ENCODE results near the gene FRY.
A peak's percentile ranks its signal among the peaks of the same experiment; 100 is the strongest.

Gene FRY

DNA sequence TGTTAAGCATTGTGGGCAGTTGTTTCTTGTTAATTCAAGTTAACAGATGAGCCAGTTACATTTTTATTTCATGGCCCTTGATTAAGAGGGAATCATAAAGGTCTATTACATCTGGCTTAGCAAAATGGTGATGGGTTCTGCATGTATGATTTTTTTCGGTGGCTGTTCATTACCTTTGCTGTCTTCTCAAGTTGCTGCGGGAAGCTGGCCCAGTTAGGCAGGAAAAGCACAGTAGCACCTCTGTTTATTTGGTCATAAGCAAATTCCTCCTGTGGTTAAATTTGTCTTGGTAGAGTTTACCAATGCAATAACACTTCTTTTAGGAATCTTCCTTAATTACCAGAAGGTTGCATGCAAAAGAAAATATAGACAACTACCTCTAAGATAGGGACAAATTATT lies 104.5 kb downstream of the FRY start:
- peak; percentile 5 for DNase-seq

DNA sequence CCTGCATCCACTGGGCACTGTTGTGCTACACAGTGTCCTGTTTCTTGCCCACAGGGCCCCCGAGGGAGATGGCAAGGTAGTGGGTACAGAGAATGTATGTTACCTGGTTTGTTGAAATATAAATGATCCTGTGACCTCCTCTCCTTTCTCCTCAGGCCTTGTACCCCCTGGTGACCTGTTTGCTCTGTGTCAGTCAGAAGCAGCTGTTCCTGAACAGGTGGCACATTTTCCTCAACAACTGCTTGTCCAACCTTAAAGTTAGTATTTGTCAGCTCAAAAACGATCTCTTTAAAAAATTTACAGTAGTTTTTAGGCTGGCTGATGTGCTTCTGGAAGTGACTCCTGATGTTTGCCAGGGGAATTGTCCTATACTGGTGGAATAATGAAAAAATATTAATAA lies 105.1 kb downstream of the FRY start:
- DNase-seq, result peak; percentile 85

DNA sequence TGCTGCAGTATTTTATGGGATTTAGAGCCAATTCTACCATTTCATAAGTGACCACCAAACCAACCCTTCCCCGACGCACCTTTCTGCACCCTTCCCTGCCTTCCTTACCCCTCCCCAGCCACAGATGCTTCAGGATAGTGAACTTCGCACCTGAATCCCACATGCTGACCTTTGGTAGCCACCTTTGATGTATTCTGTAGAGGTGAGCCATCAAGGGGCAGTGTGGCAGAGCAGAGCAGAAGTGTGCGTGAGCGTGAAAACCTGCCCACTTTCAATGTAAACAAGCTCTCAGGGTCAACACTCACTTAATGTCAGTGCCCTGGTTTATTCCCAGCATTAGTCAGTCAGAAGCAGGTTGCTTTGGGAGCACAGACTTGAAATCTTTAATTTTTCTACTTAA lies 107.7 kb downstream of the FRY start:
- no peak for DNase-seq

DNA sequence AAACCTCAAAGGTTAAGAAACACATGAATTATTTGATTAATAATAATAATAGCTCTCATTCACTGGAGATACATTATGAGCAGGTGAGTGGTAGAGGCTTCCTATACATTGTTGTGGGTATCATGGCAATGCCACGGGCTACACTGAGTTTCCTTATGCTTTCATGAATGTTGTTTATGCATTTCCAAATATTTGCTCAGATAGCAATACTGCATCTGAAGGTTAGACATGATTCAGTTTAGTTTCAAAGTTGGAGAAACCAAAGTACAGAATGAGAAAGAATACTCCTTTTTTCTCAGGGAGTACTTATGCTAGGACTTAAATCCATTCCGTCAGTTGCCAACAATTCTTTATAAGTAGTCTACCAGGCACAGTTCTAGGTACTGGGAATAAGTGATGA lies 108.5 kb downstream of the FRY start:
- DNase-seq, result no peak

DNA sequence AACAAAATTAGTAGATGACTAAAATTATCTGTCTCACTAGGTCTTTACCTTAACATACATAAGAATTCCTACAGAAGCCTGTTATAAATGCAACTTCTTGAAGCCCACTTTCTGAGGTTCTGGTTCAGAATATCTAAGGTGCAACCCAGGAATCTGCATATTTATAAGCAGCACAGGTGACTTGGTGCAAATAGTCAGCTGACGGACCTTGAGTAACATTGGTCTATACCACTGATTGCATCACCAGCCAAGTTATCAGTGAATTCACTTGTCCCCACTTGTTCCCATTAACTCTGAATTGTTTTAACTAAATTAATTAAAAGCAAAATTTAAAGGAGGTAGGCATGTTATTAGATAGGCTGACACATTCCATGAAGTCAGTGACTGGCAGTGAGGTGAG lies 109.9 kb downstream of the FRY start:
- no peak for DNase-seq

DNA sequence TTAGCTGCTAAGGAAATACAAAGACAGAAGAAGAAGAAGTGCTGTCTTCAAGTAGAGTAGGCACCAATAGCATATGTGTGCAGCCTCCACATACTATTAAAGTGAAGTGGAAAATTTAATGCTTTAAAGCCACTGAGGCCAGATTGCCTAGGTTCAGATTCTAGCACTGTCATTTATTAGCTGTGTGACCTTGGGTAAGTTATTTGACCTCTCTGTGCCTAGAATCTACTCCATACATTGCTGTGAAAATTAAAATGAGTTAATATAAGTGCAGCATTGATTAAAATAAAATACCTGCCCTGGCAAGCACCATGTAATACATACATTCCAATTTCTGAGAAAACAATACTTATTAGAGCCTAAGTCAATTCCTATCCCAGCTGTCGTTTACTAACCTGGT lies 110.5 kb downstream of the FRY start:
- no peak for DNase-seq

DNA sequence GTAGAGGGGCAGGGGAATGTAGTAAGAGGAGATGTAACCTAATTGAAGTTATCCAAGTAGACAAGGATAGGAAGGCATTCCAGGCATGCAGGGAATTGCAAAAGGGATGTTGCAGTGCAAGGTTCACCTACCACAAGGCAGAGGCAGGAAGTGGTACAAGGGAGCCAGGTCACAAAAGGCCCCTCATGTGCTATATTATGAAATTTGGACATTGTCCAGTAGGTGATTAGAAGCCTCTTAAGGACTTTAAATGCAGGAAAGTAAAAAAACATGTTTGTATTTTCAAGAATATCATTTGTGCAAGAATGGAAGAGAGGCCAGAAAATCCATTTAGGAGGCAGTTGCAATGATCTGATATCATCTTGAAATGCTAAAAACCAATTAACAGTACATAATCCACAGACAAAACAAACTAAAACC lies 111.4 kb downstream of the FRY start:
- DNase-seq, result no peak

DNA sequence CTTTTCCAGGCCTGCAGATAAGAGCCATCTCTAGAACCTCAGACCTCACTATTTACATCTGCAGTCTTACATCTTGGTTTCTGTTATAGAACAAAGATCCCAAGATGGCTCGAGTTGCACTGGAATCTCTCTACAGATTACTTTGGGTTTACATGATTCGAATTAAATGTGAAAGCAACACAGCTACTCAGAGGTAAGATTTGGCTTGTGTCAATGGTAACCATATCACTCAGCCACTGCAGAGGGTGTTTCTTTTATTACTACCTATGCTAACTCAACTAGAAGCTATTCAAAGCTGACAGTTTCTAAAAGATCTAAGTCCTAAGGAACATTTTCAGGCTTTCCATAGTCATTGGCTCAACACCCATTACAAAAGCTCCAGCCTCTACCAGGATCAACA lies 115.6 kb downstream of the FRY start:
- DNase-seq, result no peak

DNA sequence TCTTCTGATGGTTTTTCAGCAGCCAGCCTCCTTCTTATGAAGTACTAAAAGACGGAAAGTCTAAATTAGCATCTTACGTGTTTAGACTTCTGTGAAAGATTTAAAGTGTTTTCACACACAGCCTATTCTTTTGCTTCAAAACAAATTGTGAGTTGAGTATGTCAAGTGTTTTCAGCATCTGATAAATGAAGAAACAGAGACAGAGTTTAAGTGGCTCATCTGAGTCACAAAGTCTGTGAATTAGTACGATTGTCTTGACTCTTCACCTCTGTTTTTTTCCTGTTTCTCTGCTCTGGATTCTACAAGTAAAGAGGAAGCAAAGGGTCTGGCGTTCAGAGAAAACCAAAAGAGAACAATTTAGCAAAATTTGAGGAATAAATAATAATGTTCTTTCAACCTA lies 116.4 kb downstream of the FRY start:
- DNase-seq, result no peak

DNA sequence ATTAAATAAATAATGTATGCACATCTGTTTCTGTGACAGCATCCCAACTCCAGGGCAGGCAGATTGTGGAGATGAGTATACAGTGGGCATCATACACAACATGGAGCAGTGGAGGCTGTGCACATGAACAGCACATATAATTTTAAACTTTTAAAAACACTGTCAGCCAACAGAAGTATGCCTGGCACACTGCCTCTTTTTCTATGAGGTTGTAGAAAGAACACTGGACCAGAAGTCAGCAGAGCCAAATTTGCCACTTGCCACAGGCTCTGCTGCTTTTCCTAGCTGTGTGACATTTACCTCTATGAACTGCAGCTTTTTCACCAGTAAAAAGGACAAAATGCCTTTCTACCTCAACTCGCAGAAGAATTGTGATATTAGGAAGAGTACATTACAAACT lies 118.7 kb downstream of the FRY start:
- DNase-seq, result no peak

DNA sequence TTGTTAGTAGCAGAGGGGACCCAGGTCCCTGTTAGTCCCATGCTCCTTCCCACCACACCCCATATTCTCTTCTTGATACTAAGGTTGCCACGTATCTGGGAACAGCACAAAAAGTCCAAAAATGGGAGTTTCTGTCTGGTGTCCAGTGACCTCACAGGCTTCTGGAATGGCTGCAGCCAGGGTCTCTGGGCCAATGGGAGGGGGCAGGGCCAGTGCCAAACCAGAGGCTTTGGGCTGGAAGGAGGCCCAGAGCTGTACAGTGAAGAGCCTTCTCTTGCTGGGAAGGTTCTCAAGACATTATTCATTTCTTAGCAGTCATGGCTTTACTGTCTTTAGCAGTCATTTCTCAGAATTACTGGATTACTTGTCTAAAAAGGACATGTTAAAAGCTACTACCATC lies 119.2 kb downstream of the FRY start:
- DNase-seq, result no peak

DNA sequence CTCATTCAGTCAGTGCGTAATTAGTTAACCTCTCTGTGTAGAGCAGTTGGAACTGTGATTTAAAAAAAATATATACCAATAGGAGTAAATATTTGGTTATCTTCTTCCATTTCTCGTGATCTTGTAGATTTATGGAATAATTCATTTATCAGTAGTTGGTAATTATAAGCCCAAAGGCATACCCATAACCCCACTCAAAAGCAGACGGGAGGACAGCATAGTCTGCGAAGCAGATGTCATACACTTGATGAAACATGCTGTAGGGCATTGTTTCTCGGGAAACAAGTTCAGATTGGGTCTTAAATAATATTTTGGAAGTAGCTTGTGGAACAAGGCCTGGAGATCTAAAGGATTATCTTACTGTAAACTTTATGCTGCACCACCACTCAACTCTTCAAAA lies 119.7 kb downstream of the FRY start:
- no peak for DNase-seq

DNA sequence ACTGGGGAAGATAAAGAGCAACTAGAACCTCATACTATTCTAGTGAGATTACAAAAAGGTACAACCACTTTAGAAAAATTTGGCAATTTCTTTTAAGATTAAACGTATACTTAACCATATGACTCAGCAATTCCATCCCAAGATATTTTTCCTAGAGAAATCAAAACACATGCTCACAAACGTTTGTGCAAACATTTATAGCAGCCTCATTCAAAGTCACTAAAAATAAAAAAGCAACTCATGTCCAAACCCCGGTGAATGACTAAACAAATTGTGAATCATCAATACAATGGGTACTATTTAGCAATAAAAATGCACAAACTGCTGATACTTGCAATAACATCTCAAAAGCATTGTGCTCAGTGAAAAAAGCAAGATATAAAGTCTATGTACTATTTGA lies 121.5 kb downstream of the FRY start:
- no peak for DNase-seq

DNA sequence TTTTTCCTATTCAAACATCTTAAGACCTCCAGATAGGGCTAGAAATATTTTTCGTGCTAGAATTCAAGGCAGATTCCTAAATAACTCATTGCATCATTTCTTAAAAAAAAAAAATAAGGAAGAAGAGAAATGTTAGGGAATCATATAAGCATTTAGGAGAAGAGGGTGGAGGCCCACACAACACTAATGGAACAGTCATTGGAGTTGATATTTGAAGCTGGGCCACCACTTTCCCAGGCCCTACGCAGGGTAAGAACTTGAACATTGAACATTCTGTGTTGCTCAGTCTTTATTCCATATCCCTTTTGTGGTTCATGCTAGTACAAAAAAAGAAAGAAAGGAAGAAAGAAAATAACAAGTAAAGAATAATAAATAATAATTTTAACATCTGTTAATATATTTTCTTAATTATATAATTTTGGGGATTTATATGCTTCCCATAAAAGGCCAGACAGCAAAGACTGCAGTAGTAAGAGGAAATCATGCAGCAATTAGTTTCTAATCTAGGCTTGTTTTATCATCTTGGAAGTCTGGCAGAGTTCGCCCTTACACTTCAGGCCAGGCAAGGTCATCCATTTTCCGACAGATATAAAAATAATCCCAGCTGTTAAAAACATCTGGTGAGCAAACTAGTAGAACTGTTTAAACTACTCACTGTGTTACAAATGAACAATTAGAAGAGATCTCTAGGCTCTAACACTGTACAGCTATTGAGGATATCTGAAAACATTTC lies 127.7 kb downstream of the FRY start:
- no peak for DNase-seq

DNA sequence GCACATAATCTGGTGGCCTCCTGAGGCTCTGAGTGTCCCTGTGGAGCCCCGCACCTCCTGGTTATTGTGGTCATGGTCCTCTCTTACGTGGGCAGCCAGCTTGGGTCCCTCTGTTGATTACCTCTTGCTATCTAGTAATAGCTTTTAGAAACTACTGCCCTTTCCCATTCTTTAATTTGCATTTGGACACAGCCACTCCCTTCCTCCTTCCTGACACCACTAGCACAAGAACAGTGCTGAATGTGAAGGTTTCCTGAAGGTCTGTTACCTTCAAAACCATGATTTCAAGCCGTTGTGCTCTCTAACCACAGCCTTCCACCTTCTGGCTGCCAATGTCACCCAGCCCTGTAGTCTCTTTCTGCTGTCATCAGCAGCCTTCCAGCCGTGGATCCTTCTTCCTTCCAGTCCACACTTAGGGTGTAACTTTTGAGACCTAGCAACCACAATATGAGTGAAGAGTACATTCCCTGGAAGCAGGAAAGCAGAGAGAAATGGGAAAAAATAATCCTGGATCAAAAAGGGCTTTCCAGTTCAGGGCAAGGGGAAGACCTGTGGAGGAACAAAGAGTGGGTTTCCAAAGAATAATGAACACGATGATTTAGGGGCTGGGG lies 130.9 kb downstream of the FRY start:
- no peak for DNase-seq

DNA sequence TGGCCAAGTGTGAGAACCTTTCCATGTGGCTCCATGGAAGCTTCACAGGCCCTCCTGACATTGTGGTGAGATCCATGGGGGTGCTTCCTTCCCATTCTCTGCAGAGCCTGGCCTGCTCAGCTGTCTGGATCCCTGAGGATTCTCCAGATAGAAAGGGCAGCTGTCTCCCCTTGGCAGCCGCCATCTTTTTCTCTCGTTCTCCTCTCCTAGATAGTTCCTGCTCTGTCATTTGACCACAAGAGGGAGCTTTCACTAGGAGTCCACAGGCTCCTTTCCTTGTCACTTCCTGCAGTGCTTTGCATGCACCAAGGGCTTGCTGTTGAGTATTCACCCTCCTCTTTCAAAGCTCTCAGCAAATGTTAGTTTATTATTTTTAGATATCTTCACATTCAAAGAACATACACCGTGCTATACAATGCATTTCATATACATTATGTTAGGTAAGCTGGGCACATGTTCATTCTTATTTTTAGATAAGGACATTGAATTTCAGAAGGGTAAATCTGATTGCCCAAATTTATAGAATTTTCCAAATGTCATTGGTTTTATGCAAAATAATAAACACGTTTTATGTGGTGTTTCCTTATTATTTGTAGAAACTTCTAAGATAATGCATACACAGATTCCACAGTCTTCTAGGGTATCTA lies 133.2 kb downstream of the FRY start:
- peak; percentile 83 for DNase-seq

DNA sequence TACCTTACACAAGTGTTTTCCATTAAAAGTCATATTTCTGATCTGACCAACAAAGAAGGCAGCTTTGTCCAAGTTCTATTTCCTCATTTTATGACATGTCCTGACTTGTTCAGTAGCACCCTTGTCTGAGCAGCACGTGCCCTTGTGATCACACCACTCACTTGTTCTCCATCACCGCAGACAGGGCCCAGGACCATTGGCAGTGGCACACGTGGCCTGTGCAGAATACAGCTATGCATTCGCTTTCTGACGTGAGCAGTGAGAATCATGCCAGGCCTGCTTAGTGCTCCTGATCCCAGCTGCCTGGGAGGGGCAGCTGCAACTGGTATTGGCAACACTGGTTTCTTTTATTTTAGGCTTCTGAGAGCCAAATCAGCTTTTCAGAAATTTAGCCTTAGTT lies 134.2 kb downstream of the FRY start:
- no peak for DNase-seq

DNA sequence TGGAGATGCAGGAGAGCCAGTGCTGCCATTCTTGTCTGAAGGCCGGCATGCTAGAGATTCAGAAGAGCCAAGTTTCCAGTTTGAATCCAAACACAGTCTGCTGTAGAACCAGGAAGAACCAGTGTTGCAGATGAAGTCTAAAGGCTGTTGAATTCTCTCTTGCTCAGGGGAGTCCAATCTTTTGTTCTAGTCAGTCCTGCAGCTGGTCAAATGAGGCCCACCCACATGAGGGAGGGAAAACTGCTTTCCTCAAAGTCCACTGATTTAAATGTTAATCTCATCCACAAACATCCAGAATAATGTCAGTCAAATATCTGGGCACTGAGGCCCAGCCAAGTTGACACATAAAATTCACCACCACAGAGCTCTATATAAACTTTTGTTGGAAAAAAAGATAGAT lies 136.6 kb downstream of the FRY start:
- DNase-seq, result no peak

DNA sequence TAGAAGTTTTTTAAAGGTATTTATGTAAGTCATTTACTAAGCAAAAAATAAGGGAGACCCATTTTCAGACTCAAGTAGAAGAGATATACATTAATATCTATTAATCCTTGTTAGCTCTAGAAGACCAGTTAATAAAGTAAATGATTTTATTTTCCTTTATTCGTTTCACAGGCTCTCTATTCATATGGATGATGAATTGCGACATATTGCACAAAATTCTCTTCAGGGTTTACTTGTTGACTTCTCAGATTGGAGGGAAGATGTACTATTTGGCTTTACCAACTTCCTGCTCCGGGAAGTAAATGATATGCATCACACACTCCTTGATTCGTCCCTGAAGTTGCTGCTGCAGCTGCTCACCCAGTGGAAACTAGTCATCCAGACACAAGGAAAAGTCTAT lies 139.3 kb downstream of the FRY start:
- no peak for DNase-seq

DNA sequence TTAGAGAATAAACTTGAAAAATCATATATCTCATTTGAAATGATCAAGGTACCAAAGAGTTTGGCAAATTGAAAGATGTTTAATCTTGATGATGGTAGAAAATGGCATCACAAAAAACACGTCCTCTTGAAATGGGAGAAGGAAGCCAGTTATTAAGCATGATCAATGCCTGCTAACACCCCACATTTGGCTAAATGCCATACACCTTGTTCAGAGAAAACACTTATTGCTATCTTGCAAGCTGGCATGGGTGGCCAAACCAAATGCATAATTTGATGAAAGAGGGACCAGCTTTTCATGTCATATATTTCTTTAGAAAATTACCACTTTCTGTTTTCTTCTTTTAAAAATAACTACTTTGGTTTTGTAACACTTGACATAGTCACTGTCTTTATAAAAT lies 142.3 kb downstream of the FRY start:
- DNase-seq, result no peak

DNA sequence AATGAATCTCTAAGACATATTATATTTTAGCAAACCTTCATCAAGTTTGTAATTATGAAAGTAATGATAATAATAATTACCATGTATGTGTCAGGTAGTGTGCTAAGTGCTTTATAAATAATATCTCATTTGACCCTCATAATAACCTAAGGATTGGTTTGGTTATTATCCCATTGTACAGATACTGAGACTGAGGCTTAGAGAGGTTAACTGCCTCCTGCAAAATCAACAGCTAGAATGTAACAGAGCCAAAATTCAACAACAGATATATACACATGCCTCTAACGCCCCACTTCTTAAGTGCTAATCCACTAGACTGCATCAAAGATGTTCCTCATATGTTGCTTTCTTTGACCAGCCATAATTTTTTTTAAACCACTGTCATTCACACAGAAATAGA lies 142.8 kb downstream of the FRY start:
- no peak for DNase-seq

DNA sequence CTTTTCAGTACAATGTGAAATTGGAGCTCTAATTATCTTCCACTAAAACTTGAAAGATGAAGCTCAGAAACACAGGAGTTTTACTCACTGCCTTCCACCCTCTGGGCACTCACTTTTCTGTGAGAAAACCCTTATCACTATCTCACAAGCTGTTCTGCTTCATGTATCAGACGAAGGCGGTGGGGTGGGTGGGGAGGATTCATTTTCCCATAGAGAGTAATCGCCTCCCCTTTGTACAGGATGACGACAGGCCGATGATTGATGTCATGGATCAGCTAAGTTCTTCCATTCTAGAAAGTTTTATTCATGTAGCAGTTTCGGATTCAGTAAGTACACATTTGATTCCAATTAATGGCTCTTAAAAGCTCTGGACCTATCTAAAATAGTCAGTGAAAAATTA lies 143.7 kb downstream of the FRY start:
- no peak for DNase-seq

DNA sequence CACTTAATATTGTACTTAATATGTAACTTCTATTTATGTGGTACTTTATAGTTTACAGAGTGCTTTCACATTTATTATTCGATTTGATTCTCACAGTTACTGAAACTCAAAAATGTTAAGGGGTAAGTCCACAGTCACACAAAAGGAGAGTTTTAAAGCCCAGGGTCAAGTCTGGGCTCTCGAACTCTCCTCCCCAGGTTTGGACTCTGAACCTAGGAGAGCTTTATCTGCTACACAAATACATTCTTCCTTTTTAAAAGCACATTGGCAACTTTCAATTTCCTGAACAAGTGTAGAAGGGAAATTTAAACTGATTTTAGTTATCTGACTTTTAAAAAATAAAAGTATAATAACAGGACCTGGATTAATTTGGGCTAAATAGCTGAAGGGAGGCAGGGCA lies 144.4 kb downstream of the FRY start:
- no peak for DNase-seq

DNA sequence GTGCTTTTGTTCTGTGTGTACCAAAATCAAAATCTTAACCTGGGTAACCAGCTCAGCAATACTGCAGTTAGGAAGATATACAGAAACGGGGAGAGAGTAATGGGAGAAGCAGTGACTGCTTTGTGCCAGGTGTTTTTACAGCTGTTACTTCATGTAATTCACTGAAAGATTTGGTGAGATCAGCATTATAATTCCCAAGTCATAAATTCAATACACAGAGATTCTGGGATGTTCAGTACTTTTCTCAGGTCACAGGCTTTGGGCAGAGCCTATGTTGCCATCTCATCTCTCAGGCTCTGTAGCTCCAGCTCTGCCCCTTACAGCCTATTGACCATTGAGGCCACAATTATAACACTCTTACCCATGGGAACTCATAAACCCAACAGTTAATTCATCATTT lies 145.1 kb downstream of the FRY start:
- no peak for DNase-seq

DNA sequence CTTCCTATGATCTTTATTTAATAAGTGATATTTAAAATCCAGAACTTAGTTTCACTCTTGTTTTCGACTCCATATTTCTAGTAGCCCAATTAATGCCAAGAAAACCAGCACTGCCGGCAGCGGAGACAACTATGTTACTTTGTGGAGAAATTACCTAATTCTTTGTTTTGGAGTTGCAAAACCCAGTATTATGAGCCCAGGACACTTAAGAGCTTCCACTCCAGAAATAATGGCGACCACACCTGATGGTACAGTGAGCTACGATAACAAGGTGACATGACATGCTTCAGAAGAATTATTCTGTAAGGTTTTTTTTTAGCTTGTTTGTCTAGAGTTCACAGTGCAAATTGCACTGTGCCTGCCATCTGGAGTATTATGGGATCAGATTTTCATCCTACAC lies 147.2 kb downstream of the FRY start:
- no peak for DNase-seq
